Lung (tissue), 12 donors: ENCODE data around the gene MCM3. TPM values are rescaled to one million over a fixed set of nuclear protein-coding genes. Genes with fewer than 3 reads are reported as not detected.

Experiments
- ATAC-seq: fragments of 200-7000 bp; cut with Tn5 transposase; one replicate; pipeline ENCODE4 v1.9.1; 2020; ENCODE audit warnings: moderate number of reproducible peaks; ENCODE audit not compliant: insufficient read depth, low FRiP score
- DNase-seq, 3 donors: peaks; one replicate each; pipeline ENCODE4 v3.0.0-alpha.2; 2013 to 2017
- H3K27ac ChIP-seq, 2 donors: one replicate each; pipeline ENCODE4 v1.5.1; 2013; ENCODE audit warnings: mild to moderate bottlenecking in 2 of 2, moderate library complexity in 2 of 2, control low read depth in 1 of 2, inconsistent platforms in 1 of 2, low read depth in 1 of 2, low read length in 1 of 2
- H3K27me3 ChIP-seq, 3 donors: one replicate each; pipeline ENCODE4 v1.5.1; 2013; ENCODE audit warnings: low read length in 2 of 3; ENCODE audit not compliant: control insufficient read depth in 3 of 3, insufficient read depth in 3 of 3
- H3K36me3 ChIP-seq, 4 donors: one replicate each; pipeline ENCODE4 v1.5.1; 2013; ENCODE audit warnings: low read length in 4 of 4, mild to moderate bottlenecking in 1 of 4, moderate library complexity in 1 of 4; ENCODE audit not compliant: control insufficient read depth in 4 of 4, insufficient read depth in 4 of 4
- H3K4me1 ChIP-seq, 5 donors: one replicate each; pipeline ENCODE4 v1.5.1; 2013; ENCODE audit warnings: low read length in 5 of 5, mild to moderate bottlenecking in 2 of 5, moderate library complexity in 1 of 5; ENCODE audit not compliant: control insufficient read depth in 5 of 5, insufficient read depth in 5 of 5
- H3K4me3 ChIP-seq: one replicate; pipeline ENCODE4 v1.5.1; 2013; ENCODE audit warnings: mild to moderate bottlenecking, control low read depth, moderate library complexity
- H3K9ac ChIP-seq, 2 donors: one replicate each; pipeline ENCODE4 v1.5.1; 2013; ENCODE audit warnings: low read length in 2 of 2, control low read depth in 1 of 2; ENCODE audit not compliant: insufficient read depth in 1 of 2
- H3K9me3 ChIP-seq, 4 donors: one replicate each; pipeline ENCODE4 v1.5.1; 2013; ENCODE audit warnings: low read length in 3 of 4, mild to moderate bottlenecking in 1 of 4, moderate library complexity in 1 of 4; ENCODE audit not compliant: control insufficient read depth in 4 of 4, insufficient read depth in 3 of 4
- WGBS, 2 donors: extraction: QIAGEN DNeasy Blood & Tissue Kit; methylation state at CpG; one replicate each; pipeline ENCODE4 v1.1.7; 2013; 5-methylcytosine and 5-hydroxymethylcytosine counted together
- polyA plus RNA-seq, 2 donors: library from polyadenylated mRNA; stranded (reverse); fragments of 200-250 nt; gene quantifications; one replicate each; pipeline ENCODE4 v1.2.1, GENCODE V29; 2013
- total RNA-seq, 2 donors: library from RNA; depleted of rRNA in 1 of 2; stranded (reverse); fragments of >200 nt in 1 of 2; gene quantifications; one replicate each; pipeline ENCODE4 v1.2.1, GENCODE V29; 2014 to 2021
- TF ChIP-seq, protein P1 (sequence below): IDR thresholded peaks from 2 replicates; pipeline ENCODE4 v1.5.1; 2012; ENCODE audit warnings: mild to moderate bottlenecking; ENCODE audit errors: control extremely low read depth, extremely low read depth
- donor health status: control.
- donor health status: control.
- donor health status: Bipolar disorder and iron deficiency.
- donor health status: healthy.
- donor health status: DM: yes; HTN: yes; CAD: no.

MCM3 gene
- total and polyA plus RNA-seq, 4 donors: 19.9 to 40.8 (median 34.1) TPM

DNA sequence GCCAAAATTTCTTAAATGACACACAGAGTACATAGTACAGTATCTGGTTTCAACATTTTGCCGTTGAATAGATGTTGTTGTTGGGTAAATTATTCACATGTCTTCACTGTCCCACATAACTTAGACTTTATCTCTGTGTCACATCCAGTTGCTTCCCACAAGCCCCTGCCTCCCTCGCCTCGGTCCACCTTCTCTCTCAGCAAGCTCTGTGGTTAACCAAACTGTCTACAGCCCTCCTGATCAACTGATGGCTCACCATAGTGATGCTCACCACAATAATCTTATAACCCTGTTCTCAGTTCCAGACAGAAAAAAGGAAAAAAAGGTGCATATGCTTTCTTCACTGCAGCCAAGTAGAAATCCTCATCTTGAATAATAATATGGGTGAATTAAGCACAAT is 63.2 kb downstream of the MCM3 start:
- WGBS, 2 donors: 44 to 54% methylated on average over 3 of the region's 3 CpGs
- H3K27me3 ChIP-seq: no peaks in the 10 kb centered on the region
- no peak for DNase-seq
- TF ChIP-seq, protein P1, sequence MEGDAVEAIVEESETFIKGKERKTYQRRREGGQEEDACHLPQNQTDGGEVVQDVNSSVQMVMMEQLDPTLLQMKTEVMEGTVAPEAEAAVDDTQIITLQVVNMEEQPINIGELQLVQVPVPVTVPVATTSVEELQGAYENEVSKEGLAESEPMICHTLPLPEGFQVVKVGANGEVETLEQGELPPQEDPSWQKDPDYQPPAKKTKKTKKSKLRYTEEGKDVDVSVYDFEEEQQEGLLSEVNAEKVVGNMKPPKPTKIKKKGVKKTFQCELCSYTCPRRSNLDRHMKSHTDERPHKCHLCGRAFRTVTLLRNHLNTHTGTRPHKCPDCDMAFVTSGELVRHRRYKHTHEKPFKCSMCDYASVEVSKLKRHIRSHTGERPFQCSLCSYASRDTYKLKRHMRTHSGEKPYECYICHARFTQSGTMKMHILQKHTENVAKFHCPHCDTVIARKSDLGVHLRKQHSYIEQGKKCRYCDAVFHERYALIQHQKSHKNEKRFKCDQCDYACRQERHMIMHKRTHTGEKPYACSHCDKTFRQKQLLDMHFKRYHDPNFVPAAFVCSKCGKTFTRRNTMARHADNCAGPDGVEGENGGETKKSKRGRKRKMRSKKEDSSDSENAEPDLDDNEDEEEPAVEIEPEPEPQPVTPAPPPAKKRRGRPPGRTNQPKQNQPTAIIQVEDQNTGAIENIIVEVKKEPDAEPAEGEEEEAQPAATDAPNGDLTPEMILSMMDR: no peak
- no peak overlapping the region for H3K4me3 ChIP-seq
- H3K36me3 ChIP-seq: no peaks in the 10 kb centered on the region
- ATAC-seq: no peak
- H3K4me1 ChIP-seq: no peaks in the 10 kb centered on the region
- H3K27ac ChIP-seq: no peak overlapping the region
- peaks cover 0 to 3% (median 0%) of the 10 kb centered on the region in 4 donors for H3K9me3 ChIP-seq
- H3K9ac ChIP-seq: no peak overlapping the region

DNA sequence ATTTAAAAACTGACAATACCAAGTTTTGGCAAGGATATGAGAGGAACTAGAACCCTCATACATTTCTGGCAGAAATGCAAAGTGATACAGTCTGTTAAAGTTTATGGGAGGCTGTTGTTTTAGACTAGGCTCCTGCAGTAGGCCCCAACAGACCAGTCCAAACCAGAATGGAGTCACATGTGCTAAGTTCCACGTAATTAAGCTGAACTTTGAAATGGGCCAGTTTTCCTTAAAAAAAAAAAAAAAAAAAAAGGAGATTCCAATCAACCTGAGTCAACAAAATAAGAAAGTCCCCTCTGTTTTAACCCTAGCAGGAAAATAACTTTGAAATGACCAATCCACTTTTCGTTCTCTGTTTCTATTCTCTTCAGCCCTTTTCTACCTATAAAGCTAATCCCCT is 66.8 kb downstream of the MCM3 start:
- H3K36me3 ChIP-seq: no peaks in the 10 kb centered on the region
- H3K27me3 ChIP-seq: no peaks in the 10 kb centered on the region
- H3K27ac ChIP-seq: no peak overlapping the region
- 91% methylated on average over 2 of the region's 2 CpGs for WGBS, 2 donors
- TF ChIP-seq, protein P1: no peak
- no peaks in the 10 kb centered on the region for H3K9me3 ChIP-seq
- DNase-seq: no peak
- no peak overlapping the region for H3K4me3 ChIP-seq
- no peak overlapping the region for H3K9ac ChIP-seq
- no peaks in the 10 kb centered on the region for H3K4me1 ChIP-seq
- no peak for ATAC-seq

DNA sequence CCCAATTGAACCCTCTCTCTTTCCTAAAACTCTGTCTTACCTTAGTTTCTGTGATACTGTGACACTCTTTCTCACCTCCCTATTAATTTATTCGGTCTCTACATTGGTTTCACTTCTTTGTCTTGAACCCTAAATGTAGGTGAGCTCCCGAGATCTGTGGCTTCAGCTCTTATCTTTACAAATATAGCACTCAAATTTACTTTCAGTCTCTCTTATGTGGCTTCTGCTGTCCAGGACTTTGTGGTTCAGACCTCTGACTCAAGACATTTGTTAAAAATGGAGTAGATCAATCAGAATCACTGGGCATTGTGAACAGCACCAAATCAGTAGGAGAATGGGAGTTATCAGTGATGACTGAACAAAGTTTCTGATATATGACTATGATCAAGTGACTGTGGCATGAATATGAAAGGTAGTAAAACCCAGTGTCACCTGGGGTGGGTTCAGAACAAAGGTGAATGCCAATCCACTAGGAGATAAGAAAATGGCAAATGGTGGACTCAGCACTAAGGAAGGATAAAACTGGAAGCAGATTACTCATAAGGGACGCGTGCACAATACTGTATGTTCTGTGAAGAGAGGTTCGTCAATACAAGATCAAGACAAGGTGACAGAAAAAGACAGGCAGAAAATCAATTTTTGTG is 67.5 kb downstream of the MCM3 start:
- 87 to 89% methylated on average over 5 of the region's 5 CpGs for WGBS, 2 donors
- Histone ChIP-seq H3K27ac (no peak overlapping the region), H3K27me3 (no peaks in the 10 kb centered on the region), H3K9ac (no peak overlapping the region), H3K36me3 (no peaks in the 10 kb centered on the region), H3K4me3 (no peak overlapping the region), H3K4me1 (no peaks in the 10 kb centered on the region), H3K9me3 (no peaks in the 10 kb centered on the region)
- ATAC-seq (no peak), DNase-seq (no peak)
- TF ChIP-seq, protein P1: no peak

DNA sequence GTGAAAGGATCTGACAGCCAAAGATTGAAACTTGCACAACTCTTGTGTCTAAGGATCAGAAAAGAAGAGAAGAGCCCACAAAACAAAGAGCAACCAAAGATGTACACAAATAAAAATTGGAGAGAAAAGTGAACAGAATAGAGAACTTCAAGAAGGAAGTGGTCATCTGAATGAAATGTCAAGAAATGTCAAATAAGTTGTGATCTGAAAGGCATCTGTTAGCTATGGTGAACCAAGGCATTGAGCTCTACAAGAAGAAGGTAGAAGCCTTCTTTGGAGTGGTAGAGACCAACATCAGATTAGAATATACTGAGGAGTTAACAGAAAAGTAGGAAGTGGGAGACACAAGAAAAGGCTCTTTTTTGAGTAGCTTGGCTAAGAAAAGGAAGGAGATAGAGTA is 68.8 kb downstream of the MCM3 start:
- no peak overlapping the region for H3K27ac ChIP-seq
- no peak overlapping the region for H3K9ac ChIP-seq
- H3K27me3 ChIP-seq: no peaks in the 10 kb centered on the region
- H3K4me1 ChIP-seq: no peaks in the 10 kb centered on the region
- ATAC-seq (no peak), DNase-seq (no peak)
- no peaks in the 10 kb centered on the region for H3K36me3 ChIP-seq
- TF ChIP-seq, protein P1: no peak
- H3K4me3 ChIP-seq: no peak overlapping the region
- no peaks in the 10 kb centered on the region for H3K9me3 ChIP-seq
